ENCODE data around the gene CTU2. TPM values are rescaled to one million over a fixed set of nuclear protein-coding genes. Genes with fewer than 3 reads are reported as not detected.

CTU2 gene
- total and polyA plus RNA-seq, 2 of the 8 experiments (the other 6 are each of a cell fraction or from before 2014, with no cell fraction given): 32.7 to 42.9 TPM

DNA sequence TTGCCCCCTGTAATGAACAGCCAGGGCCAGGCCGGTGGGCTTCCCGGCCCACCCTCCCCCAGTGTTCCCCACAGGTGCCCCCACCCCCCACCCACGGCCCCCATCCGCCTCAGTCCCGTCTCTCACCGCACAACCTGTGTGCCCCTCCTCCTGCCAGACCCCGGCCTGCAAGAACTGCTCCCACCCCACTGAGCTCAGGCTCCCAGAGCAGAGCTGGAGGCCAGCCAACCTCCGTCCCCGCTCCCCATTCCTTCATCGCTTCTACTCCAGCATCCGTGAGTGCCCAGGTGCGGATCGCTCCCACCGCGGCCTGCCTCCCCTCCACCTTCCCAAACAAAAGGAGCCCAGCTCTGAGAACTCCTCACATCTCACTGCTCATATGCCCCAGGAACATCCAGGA is 47.6 kb upstream of the CTU2 start (continued):
- TF ChIP-seq, protein P1, sequence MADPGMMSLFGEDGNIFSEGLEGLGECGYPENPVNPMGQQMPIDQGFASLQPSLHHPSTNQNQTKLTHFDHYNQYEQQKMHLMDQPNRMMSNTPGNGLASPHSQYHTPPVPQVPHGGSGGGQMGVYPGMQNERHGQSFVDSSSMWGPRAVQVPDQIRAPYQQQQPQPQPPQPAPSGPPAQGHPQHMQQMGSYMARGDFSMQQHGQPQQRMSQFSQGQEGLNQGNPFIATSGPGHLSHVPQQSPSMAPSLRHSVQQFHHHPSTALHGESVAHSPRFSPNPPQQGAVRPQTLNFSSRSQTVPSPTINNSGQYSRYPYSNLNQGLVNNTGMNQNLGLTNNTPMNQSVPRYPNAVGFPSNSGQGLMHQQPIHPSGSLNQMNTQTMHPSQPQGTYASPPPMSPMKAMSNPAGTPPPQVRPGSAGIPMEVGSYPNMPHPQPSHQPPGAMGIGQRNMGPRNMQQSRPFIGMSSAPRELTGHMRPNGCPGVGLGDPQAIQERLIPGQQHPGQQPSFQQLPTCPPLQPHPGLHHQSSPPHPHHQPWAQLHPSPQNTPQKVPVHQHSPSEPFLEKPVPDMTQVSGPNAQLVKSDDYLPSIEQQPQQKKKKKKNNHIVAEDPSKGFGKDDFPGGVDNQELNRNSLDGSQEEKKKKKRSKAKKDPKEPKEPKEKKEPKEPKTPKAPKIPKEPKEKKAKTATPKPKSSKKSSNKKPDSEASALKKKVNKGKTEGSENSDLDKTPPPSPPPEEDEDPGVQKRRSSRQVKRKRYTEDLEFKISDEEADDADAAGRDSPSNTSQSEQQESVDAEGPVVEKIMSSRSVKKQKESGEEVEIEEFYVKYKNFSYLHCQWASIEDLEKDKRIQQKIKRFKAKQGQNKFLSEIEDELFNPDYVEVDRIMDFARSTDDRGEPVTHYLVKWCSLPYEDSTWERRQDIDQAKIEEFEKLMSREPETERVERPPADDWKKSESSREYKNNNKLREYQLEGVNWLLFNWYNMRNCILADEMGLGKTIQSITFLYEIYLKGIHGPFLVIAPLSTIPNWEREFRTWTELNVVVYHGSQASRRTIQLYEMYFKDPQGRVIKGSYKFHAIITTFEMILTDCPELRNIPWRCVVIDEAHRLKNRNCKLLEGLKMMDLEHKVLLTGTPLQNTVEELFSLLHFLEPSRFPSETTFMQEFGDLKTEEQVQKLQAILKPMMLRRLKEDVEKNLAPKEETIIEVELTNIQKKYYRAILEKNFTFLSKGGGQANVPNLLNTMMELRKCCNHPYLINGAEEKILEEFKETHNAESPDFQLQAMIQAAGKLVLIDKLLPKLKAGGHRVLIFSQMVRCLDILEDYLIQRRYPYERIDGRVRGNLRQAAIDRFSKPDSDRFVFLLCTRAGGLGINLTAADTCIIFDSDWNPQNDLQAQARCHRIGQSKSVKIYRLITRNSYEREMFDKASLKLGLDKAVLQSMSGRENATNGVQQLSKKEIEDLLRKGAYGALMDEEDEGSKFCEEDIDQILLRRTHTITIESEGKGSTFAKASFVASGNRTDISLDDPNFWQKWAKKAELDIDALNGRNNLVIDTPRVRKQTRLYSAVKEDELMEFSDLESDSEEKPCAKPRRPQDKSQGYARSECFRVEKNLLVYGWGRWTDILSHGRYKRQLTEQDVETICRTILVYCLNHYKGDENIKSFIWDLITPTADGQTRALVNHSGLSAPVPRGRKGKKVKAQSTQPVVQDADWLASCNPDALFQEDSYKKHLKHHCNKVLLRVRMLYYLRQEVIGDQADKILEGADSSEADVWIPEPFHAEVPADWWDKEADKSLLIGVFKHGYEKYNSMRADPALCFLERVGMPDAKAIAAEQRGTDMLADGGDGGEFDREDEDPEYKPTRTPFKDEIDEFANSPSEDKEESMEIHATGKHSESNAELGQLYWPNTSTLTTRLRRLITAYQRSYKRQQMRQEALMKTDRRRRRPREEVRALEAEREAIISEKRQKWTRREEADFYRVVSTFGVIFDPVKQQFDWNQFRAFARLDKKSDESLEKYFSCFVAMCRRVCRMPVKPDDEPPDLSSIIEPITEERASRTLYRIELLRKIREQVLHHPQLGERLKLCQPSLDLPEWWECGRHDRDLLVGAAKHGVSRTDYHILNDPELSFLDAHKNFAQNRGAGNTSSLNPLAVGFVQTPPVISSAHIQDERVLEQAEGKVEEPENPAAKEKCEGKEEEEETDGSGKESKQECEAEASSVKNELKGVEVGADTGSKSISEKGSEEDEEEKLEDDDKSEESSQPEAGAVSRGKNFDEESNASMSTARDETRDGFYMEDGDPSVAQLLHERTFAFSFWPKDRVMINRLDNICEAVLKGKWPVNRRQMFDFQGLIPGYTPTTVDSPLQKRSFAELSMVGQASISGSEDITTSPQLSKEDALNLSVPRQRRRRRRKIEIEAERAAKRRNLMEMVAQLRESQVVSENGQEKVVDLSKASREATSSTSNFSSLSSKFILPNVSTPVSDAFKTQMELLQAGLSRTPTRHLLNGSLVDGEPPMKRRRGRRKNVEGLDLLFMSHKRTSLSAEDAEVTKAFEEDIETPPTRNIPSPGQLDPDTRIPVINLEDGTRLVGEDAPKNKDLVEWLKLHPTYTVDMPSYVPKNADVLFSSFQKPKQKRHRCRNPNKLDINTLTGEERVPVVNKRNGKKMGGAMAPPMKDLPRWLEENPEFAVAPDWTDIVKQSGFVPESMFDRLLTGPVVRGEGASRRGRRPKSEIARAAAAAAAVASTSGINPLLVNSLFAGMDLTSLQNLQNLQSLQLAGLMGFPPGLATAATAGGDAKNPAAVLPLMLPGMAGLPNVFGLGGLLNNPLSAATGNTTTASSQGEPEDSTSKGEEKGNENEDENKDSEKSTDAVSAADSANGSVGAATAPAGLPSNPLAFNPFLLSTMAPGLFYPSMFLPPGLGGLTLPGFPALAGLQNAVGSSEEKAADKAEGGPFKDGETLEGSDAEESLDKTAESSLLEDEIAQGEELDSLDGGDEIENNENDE (IDR thresholded peaks at IDR 0.05; ENCODE audit: insufficient replicate concordance, low read length): no peak
- TF ChIP-seq RXRA (IDR thresholded peaks at IDR 0.05; ENCODE audit: insufficient read depth, low read depth, low read length): no peak
- no peak for TF ChIP-seq KDM5A (IDR thresholded peaks at IDR 0.05; ENCODE audit: low read length)
- no peak for TF ChIP-seq MAFK (IDR thresholded peaks at IDR 0.05; ENCODE audit: low read depth, low read length)
- no peak for TF ChIP-seq TBP (IDR thresholded peaks at IDR 0.05; ENCODE audit: low read depth, low read length)
- TF ChIP-seq SP1 (IDR thresholded peaks at IDR 0.05; ENCODE audit: low read depth, low read length): no peak
- TF ChIP-seq CHD1 (IDR thresholded peaks at IDR 0.05; ENCODE audit: low read depth, low read length): no peak

Measured in H1 (cell line).